Activated CD8-positive, alpha-beta T cell treated with anti-CD3 and anti-CD28 coated beads for 36 hours (primary cell): ENCODE measurements around the gene DISP2. TPM values are rescaled to one million over a fixed set of nuclear protein-coding genes. Genes with fewer than 3 reads are reported as not detected.
A peak's percentile ranks its signal among the peaks of the same experiment; 100 is the strongest.

Experiments
- ATAC-seq: fragments of 200-7000 bp; cut with Tn5 transposase; one replicate; pipeline ENCODE4 v1.10.0; 2021; ENCODE audit warnings: mild to moderate bottlenecking, moderate library complexity
- CTCF ChIA-PET: fragments of 350-600 bp; sonication (Branson Sonifier 250); formaldehyde crosslinking; loops from one replicate; lab custom pipeline; 2021; ENCODE audit warnings: antibody characterized with exemption; lab: Charles Lee
- POLR2A ChIA-PET: fragments of 350-600 bp; sonication (Branson Sonifier 250); formaldehyde crosslinking; loops from one replicate; lab custom pipeline; 2021; ENCODE audit warnings: antibody characterized with exemption; lab: Charles Lee
- DNase-seq: peaks from one replicate; pipeline ENCODE4 v3.0.0-alpha.2; 2020
- H3K27ac Mint-ChIP-seq: one replicate; pipeline ENCODE4 v1.8.0; 2021; ENCODE audit warnings: mild to moderate bottlenecking, mixed read lengths
- H3K27me3 Mint-ChIP-seq: one replicate; pipeline ENCODE4 v1.8.0; 2021; ENCODE audit warnings: mixed read lengths
- H3K36me3 Mint-ChIP-seq: one replicate; pipeline ENCODE4 v1.8.0; 2021; ENCODE audit warnings: low read depth, mixed read lengths
- H3K4me1 Mint-ChIP-seq: one replicate; pipeline ENCODE4 v1.8.0; 2021; ENCODE audit warnings: low read depth, mixed read lengths
- H3K4me3 Mint-ChIP-seq: one replicate; pipeline ENCODE4 v1.8.0; 2021; ENCODE audit warnings: mild to moderate bottlenecking, moderate library complexity, mixed read lengths
- H3K9me3 Mint-ChIP-seq: one replicate; pipeline ENCODE4 v1.8.0; 2021; ENCODE audit warnings: mixed read lengths
- CTCF ChIP-seq: fragments of 200-600 bp; IDR thresholded peaks from one replicate; pipeline ENCODE4 v1.8.0; 2022; ENCODE audit warnings: antibody characterized with exemption, mild to moderate bottlenecking
- intact Hi-C: fragments of 100-400 bp; cut with micrococcal nuclease; formaldehyde crosslinking; loops from one replicate; pipeline ENCODE4 v1.10.0; 2022
- total RNA-seq, 2 experiments: library from RNA; stranded (reverse); gene quantifications; one replicate each; pipeline ENCODE4 v1.2.3, GENCODE V29; 2021

Gene DISP2
- total RNA-seq, 2 experiments from 2014 or later: 0.09 to 0.20 TPM

GRCh38 chr15:40334541-40334940, 23.5 kb upstream of the DISP2 start:
- POLR2A ChIA-PET: interaction anchor here (0.8 to 1.8 kb wide), 8 partner anchors 9 to 105 kb away, joined by 3 to 6 read pairs (median 3); partner anchors contain the start of gene INAFM2
- no peak overlapping the region for H3K4me3 Mint-ChIP-seq
- intact Hi-C loops: no loop called here

GRCh38 chr15:40334941-40335795, 22.9 kb upstream of the DISP2 start:
- no peak overlapping the region for H3K27ac Mint-ChIP-seq
- no peaks in the 10 kb centered on the region for H3K27me3 Mint-ChIP-seq
- intact Hi-C loops: no loop called here
- no peak for TF ChIP-seq CTCF
- DNase-seq: no peak
- H3K4me3 Mint-ChIP-seq: no peak overlapping the region
- POLR2A ChIA-PET: interaction anchor here (0.8 to 2.4 kb wide), 7 partner anchors 10 to 56 kb away, joined by 3 to 6 read pairs (median 3); partner anchors contain the start of gene INAFM2
- H3K9me3 Mint-ChIP-seq: no peaks in the 10 kb centered on the region
- H3K36me3 Mint-ChIP-seq: no peaks in the 10 kb centered on the region
- H3K4me1 Mint-ChIP-seq: peaks cover 14% of the 10 kb centered on the region
- CTCF ChIA-PET: interaction anchor here (0.7 to 12.4 kb wide), 8 partner anchors 8 to 86 kb away, joined by 3 to 376 read pairs (median 16); partner anchors contain the start of genes INAFM2 and PLCB2
- no peak for ATAC-seq

More at GRCh38 chr15:40334541-40334940, 23.5 kb upstream of the DISP2 start:
- no peak for ATAC-seq
- CTCF ChIA-PET: interaction anchor here (0.7 to 12.4 kb wide), 7 partner anchors 8 to 87 kb away, joined by 3 to 376 read pairs (median 7); partner anchors contain the start of genes INAFM2 and PLCB2
- no peaks in the 10 kb centered on the region for H3K9me3 Mint-ChIP-seq
- DNase-seq: no peak
- peaks cover 14% of the 10 kb centered on the region for H3K4me1 Mint-ChIP-seq
- no peaks in the 10 kb centered on the region for H3K27me3 Mint-ChIP-seq
- no peak overlapping the region for H3K27ac Mint-ChIP-seq
- no peak for TF ChIP-seq CTCF
- no peaks in the 10 kb centered on the region for H3K36me3 Mint-ChIP-seq

GRCh38 chr15:40335938-40336743, 21.9 kb upstream of the DISP2 start:
- DNase-seq: no peak
- Mint-ChIP-seq H3K4me1 (peaks cover 14% of the 10 kb centered on the region), H3K4me3 (no peak overlapping the region), H3K27me3 (no peaks in the 10 kb centered on the region), H3K36me3 (no peaks in the 10 kb centered on the region), H3K9me3 (no peaks in the 10 kb centered on the region), H3K27ac (no peak overlapping the region)
- no peak for ATAC-seq
- ChIA-PET CTCF (interaction anchor here (1.2 to 12.4 kb wide), 14 partner anchors 7 to 138 kb away, joined by 3 to 376 read pairs (median 23); partner anchors contain the start of genes ANKRD63, DISP2, INAFM2 and PHGR1), POLR2A (interaction anchor here (1.2 to 2.4 kb wide), 2 partner anchors 15 to 48 kb away, joined by 4 to 5 read pairs; no protein-coding TSS in a partner anchor)
- TF ChIP-seq CTCF: no peak
- intact Hi-C loops: loop anchor here (2.0 kb wide), 1 partner anchor 59 kb away; no protein-coding TSS in a partner anchor

GRCh38 chr15:40336744-40337122, 21.3 kb upstream of the DISP2 start:
- no peak for TF ChIP-seq CTCF
- Mint-ChIP-seq H3K27ac (no peak overlapping the region), H3K27me3 (no peaks in the 10 kb centered on the region), H3K4me3 (no peak overlapping the region), H3K9me3 (no peaks in the 10 kb centered on the region), H3K4me1 (peaks cover 14% of the 10 kb centered on the region), H3K36me3 (no peaks in the 10 kb centered on the region)
- DNase-seq (peak; percentile 18), ATAC-seq (no peak)
- intact Hi-C loops: loop anchor here (2.0 kb wide), 1 partner anchor 60 kb away; no protein-coding TSS in a partner anchor
- POLR2A ChIA-PET: interaction anchor here (0.9 to 2.4 kb wide), 3 partner anchors 16 to 105 kb away, joined by 3 to 5 read pairs (median 4); no protein-coding TSS in a partner anchor
- CTCF ChIA-PET: interaction anchor here (1.0 to 12.4 kb wide), 16 partner anchors 7 to 551 kb away, joined by 3 to 376 read pairs (median 17); partner anchors contain the start of genes ANKRD63, DISP2, INAFM2 and PHGR1
